Naive thymus-derived CD4-positive, alpha-beta T cell (primary cell): ENCODE measurements around the gene TMEM239. TPM values are rescaled to one million over a fixed set of nuclear protein-coding genes. Genes with fewer than 3 reads are reported as not detected.
"Not testable (repeated sequence)": the region's sequence is repeated elsewhere in the genome, so short reads cannot be mapped to it uniquely, and the experiment has no call there.

Experiments used
- ATAC-seq: fragments of 150-1000 bp; cut with Tn5 transposase; 2 replicates; pipeline ENCODE4 v1.10.0; 2021; ENCODE audit warnings: mild to moderate bottlenecking, moderate library complexity
- CTCF ChIA-PET: fragments of 350-600 bp; sonication (Branson Sonifier 250); formaldehyde crosslinking; loops from one replicate; lab custom pipeline; 2021; ENCODE audit warnings: antibody characterized with exemption; lab: Charles Lee
- POLR2A ChIA-PET: fragments of 350-600 bp; sonication (Branson Sonifier 250); formaldehyde crosslinking; loops from one replicate; lab custom pipeline; 2021; ENCODE audit warnings: antibody characterized with exemption, inconsistent platforms; lab: Charles Lee
- DNase-seq, 9 donors: peaks; one replicate each; pipeline versions ENCODE4 v3.0.0 to v3.0.0-alpha.2; 2020 to 2022; ENCODE audit warnings: mixed read lengths in 1 of 9
- H3K27ac ChIP-seq: one replicate; pipeline ENCODE4 v1.7.0; 2013; ENCODE audit warnings: mild to moderate bottlenecking, low read depth, low read length, moderate library complexity
- H3K27me3 ChIP-seq, 2 donors: one replicate each; pipeline ENCODE4 v1.7.0; 2013; ENCODE audit warnings: low read length in 2 of 2, mild to moderate bottlenecking in 2 of 2, moderate library complexity in 2 of 2; ENCODE audit not compliant: control insufficient read depth in 2 of 2, insufficient read depth in 2 of 2
- H3K36me3 ChIP-seq, 3 experiments: 1 replicate in 2 of 3; 2 replicates in 1 of 3; pipeline ENCODE4 v1.7.0; 2013; ENCODE audit warnings: low read length in 3 of 3, mild to moderate bottlenecking in 3 of 3, moderate library complexity in 1 of 3; ENCODE audit not compliant: insufficient read depth in 3 of 3, control insufficient read depth in 2 of 3
- H3K4me1 ChIP-seq, 2 donors: one replicate each; pipeline ENCODE4 v1.7.0; 2013; ENCODE audit warnings: low read length in 2 of 2, mild to moderate bottlenecking in 2 of 2, moderate library complexity in 1 of 2; ENCODE audit not compliant: control insufficient read depth in 2 of 2, insufficient read depth in 2 of 2
- H3K4me3 ChIP-seq: 2 replicates; pipeline ENCODE4 v1.7.0; 2013; ENCODE audit warnings: mild to moderate bottlenecking, low read length
- H3K9me3 ChIP-seq, 3 experiments: 1 replicate in 2 of 3; 2 replicates in 1 of 3; pipeline ENCODE4 v1.7.0; 2013; ENCODE audit warnings: low read length in 3 of 3; ENCODE audit not compliant: control insufficient read depth in 2 of 3
- H3K27ac Mint-ChIP-seq, 9 donors: one replicate each; pipeline ENCODE4 v1.8.0; 2020 to 2022; ENCODE audit warnings: mixed read lengths in 9 of 9, mild to moderate bottlenecking in 8 of 9, moderate library complexity in 5 of 9, inconsistent platforms in 2 of 9
- H3K27me3 Mint-ChIP-seq, 5 donors: one replicate each; pipeline ENCODE4 v1.8.0; 2021 to 2022; ENCODE audit warnings: mixed read lengths in 5 of 5, mild to moderate bottlenecking in 1 of 5
- H3K36me3 Mint-ChIP-seq, 5 donors: one replicate each; pipeline ENCODE4 v1.8.0; 2020 to 2022; ENCODE audit warnings: mixed read lengths in 5 of 5, mild to moderate bottlenecking in 3 of 5, inconsistent platforms in 1 of 5
- H3K4me1 Mint-ChIP-seq, 7 donors: one replicate each; pipeline ENCODE4 v1.8.0; 2020 to 2022; ENCODE audit warnings: mixed read lengths in 7 of 7, mild to moderate bottlenecking in 3 of 7, inconsistent platforms in 1 of 7
- H3K4me3 Mint-ChIP-seq, 10 donors: one replicate each; pipeline ENCODE4 v1.8.0; 2020 to 2022; ENCODE audit warnings: mild to moderate bottlenecking in 10 of 10, mixed read lengths in 10 of 10, moderate library complexity in 6 of 10, inconsistent platforms in 2 of 10
- H3K9me3 Mint-ChIP-seq, 11 donors: one replicate each; pipeline ENCODE4 v1.8.0; 2020 to 2022; ENCODE audit warnings: mixed read lengths in 11 of 11, mild to moderate bottlenecking in 4 of 11, inconsistent platforms in 1 of 11, moderate library complexity in 1 of 11
- intact Hi-C, 2 donors: fragments of 100-400 bp; cut with micrococcal nuclease; formaldehyde crosslinking; loops; one replicate each; pipeline ENCODE4 v1.15.1; 2023
- polyA plus RNA-seq, 2 donors: library from polyadenylated mRNA; unstranded; fragments of 300-500 nt; fragmentation: Illumina TruSeq; gene quantifications; one replicate each; pipeline ENCODE4 v1.2.3, GENCODE V29; 2021
- total RNA-seq, 6 experiments: library from RNA in 5 of 6; stranded (reverse) in 5 of 6; gene quantifications; 1 replicate in 5 of 6; 2 replicates in 1 of 6; pipeline ENCODE4 v1.2.3 and lab custom pipeline; 2021 to 2026

TMEM239 gene
- total and polyA plus RNA-seq, 7 experiments from 2014 or later: not detected

- ChIA-PET CTCF (no interaction called here), POLR2A (no interaction called here)
- no peak overlapping the region for H3K27ac Mint-ChIP-seq
- DNase-seq (no peak), ATAC-seq (no peak)
- H3K4me1 Mint-ChIP-seq: peaks cover 12 to 16% (median 14%) of the 10 kb centered on the region in 7 donors
- H3K27me3 ChIP-seq: peaks cover 0 to 6% of the 10 kb centered on the region in 2 donors
- intact Hi-C loops: no loop called here
- H3K27ac ChIP-seq: no peak overlapping the region
- H3K4me3 ChIP-seq: no peak overlapping the region
- no peaks in the 10 kb centered on the region for H3K9me3 ChIP-seq
- peaks cover 0 to 7% of the 10 kb centered on the region in 2 donors for H3K4me1 ChIP-seq
- peaks cover 0 to 4% (median 0%) of the 10 kb centered on the region in 11 donors for H3K9me3 Mint-ChIP-seq
- H3K27me3 Mint-ChIP-seq: peaks cover 53 to 70% (median 61%) of the 10 kb centered on the region in 5 donors
- H3K36me3 Mint-ChIP-seq: peaks cover 0 to 5% (median 2%) of the 10 kb centered on the region in 5 donors
- no peaks in the 10 kb centered on the region for H3K36me3 ChIP-seq
- H3K4me3 Mint-ChIP-seq: no peak overlapping the region
Observed at GRCh38 chr20:2804852-2805688, 11.1 kb upstream of the TMEM239 start.

GRCh38 chr20:2805689-2806350 is 10.3 kb upstream of the TMEM239 start:
- Histone ChIP-seq H3K27ac (no peak overlapping the region), H3K4me1 (peaks cover 0 to 5% of the 10 kb centered on the region in 2 donors), H3K27me3 (peaks cover 0 to 6% of the 10 kb centered on the region in 2 donors), H3K4me3 (no peak overlapping the region), H3K9me3 (no peaks in the 10 kb centered on the region), H3K36me3 (no peaks in the 10 kb centered on the region)
- H3K36me3 Mint-ChIP-seq: peaks cover 0 to 4% (median 1%) of the 10 kb centered on the region in 5 donors
- intact Hi-C loops: no loop called here
- H3K4me1 Mint-ChIP-seq: peaks cover 8 to 11% (median 10%) of the 10 kb centered on the region in 7 donors
- peaks cover 51 to 72% (median 57%) of the 10 kb centered on the region in 5 donors for H3K27me3 Mint-ChIP-seq
- POLR2A ChIA-PET: no interaction called here
- peaks cover 0 to 4% (median 0%) of the 10 kb centered on the region in 11 donors for H3K9me3 Mint-ChIP-seq
- no peak overlapping the region for H3K4me3 Mint-ChIP-seq
- no peak overlapping the region for H3K27ac Mint-ChIP-seq
- ATAC-seq: no peak
- CTCF ChIA-PET: no interaction called here
- DNase-seq: no peak

GRCh38 chr20:2806351-2806701 is 9.8 kb upstream of the TMEM239 start:
- intact Hi-C loops: no loop called here
- no peaks in the 10 kb centered on the region for H3K36me3 ChIP-seq
- Mint-ChIP-seq H3K27ac (no peak overlapping the region), H3K27me3 (peaks cover 51 to 72% (median 57%) of the 10 kb centered on the region in 5 donors), H3K4me3 (no peak overlapping the region), H3K36me3 (peaks cover 0 to 4% (median 1%) of the 10 kb centered on the region in 5 donors), H3K4me1 (peaks cover 3 to 7% (median 5%) of the 10 kb centered on the region in 7 donors), H3K9me3 (peaks cover 0 to 5% (median 0%) of the 10 kb centered on the region in 11 donors)
- DNase-seq (no peak), ATAC-seq (no peak)
- POLR2A ChIA-PET: no interaction called here
- no peak overlapping the region for H3K4me3 ChIP-seq
- no peaks in the 10 kb centered on the region for H3K4me1 ChIP-seq
- peaks cover 0 to 6% of the 10 kb centered on the region in 2 donors for H3K27me3 ChIP-seq
- CTCF ChIA-PET: no interaction called here
- no peak overlapping the region for H3K27ac ChIP-seq
- no peaks in the 10 kb centered on the region for H3K9me3 ChIP-seq

- peaks cover 0 to 6% of the 10 kb centered on the region in 2 donors for H3K27me3 ChIP-seq
- CTCF ChIA-PET: no interaction called here
- Mint-ChIP-seq H3K27ac (no peak overlapping the region), H3K9me3 (peaks cover 1 to 7% (median 4%) of the 10 kb centered on the region in 11 donors), H3K27me3 (peaks cover 53 to 72% (median 59%) of the 10 kb centered on the region in 5 donors), H3K4me3 (no peak overlapping the region), H3K36me3 (peaks cover 0 to 4% (median 1%) of the 10 kb centered on the region in 5 donors), H3K4me1 (peaks cover 0 to 5% (median 0%) of the 10 kb centered on the region in 7 donors)
- intact Hi-C loops: no loop called here
- no peak overlapping the region for H3K27ac ChIP-seq
- H3K4me3 ChIP-seq: no peak overlapping the region
- H3K4me1 ChIP-seq: no peaks in the 10 kb centered on the region
- H3K9me3 ChIP-seq: peaks cover 0 to under 1% (median 0%) of the 10 kb centered on the region in 3 experiments
- DNase-seq (no peak), ATAC-seq (no peak)
- H3K36me3 ChIP-seq: no peaks in the 10 kb centered on the region
- POLR2A ChIA-PET: no interaction called here
Observed at GRCh38 chr20:2807019-2807418, 9.1 kb upstream of the TMEM239 start.

- H3K4me1 ChIP-seq, ATAC-seq, H3K27ac Mint-ChIP-seq, H3K27me3 ChIP-seq, H3K36me3 ChIP-seq, H3K4me3 ChIP-seq, DNase-seq, CTCF ChIA-PET, H3K4me1 Mint-ChIP-seq, intact Hi-C loops, H3K4me3 Mint-ChIP-seq, H3K9me3 ChIP-seq, H3K27ac ChIP-seq, H3K36me3 Mint-ChIP-seq: not testable (repeated sequence)
- H3K27me3 Mint-ChIP-seq: peaks cover 53 to 73% (median 57%) of the 10 kb centered on the region in 5 donors
- POLR2A ChIA-PET: interaction anchor here (0.8 kb wide), 1 partner anchor 95 kb away, joined by 3 read pairs; no protein-coding TSS in a partner anchor
- peaks cover 4 to 14% (median 11%) of the 10 kb centered on the region in 11 donors for H3K9me3 Mint-ChIP-seq
Observed at GRCh38 chr20:2807929-2808328, 8.2 kb upstream of the TMEM239 start.

GRCh38 chr20:2809690-2810089 is 6.5 kb upstream of the TMEM239 start:
- ATAC-seq (no peak), DNase-seq (no peak)
- intact Hi-C loops: no loop called here
- H3K27me3 ChIP-seq: no peaks in the 10 kb centered on the region
- no peaks in the 10 kb centered on the region for H3K4me1 ChIP-seq
- POLR2A ChIA-PET: no interaction called here
- H3K27ac ChIP-seq: no peak overlapping the region
- no peak overlapping the region for H3K27ac Mint-ChIP-seq
- peaks cover 0 to 3% (median 0%) of the 10 kb centered on the region in 3 experiments for H3K9me3 ChIP-seq
- H3K9me3 Mint-ChIP-seq: peaks cover 4 to 18% (median 14%) of the 10 kb centered on the region in 11 donors
- H3K27me3 Mint-ChIP-seq: peaks cover 42 to 74% (median 52%) of the 10 kb centered on the region in 5 donors
- CTCF ChIA-PET: no interaction called here
- H3K36me3 ChIP-seq: no peaks in the 10 kb centered on the region
- no peak overlapping the region for H3K4me3 Mint-ChIP-seq
- H3K4me1 Mint-ChIP-seq: peaks cover 0 to 5% (median 0%) of the 10 kb centered on the region in 7 donors
- H3K36me3 Mint-ChIP-seq: peaks cover 0 to 12% (median 7%) of the 10 kb centered on the region in 5 donors
- no peak overlapping the region for H3K4me3 ChIP-seq
